ENCODE data around the gene TUBAL3. TPM values are rescaled to one million over a fixed set of nuclear protein-coding genes. Genes with fewer than 3 reads are reported as not detected.

The TUBAL3 gene
- total RNA-seq, 1 experiment from 2014 or later: not detected

DNA sequence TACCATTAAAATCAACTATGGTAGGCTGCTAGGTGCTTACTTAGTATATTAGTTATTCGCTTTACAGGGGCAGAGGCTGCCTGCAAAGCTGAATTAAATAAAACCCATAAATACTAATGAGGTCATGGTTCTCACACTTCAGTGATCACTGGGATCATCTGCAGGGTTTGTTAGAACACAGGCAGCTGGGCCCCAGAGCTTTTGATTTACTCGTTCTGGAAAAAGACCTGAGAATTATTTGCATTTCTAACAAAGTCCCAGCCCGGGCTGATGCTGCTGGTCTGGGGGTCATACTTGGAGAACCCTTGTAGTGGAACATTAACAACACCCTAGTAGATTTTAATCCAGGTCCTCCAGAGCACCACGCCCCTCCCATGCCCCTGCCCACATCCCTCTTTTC, 31.3 kb downstream of the TUBAL3 start:
- H3K9me3 ChIP-seq (ENCODE audit: control insufficient read depth, low read depth, low read length): no peaks in the 10 kb centered on the region
- no peak for TF ChIP-seq CTCF (conservative IDR thresholded peaks at IDR 0.05)
- H2BK20ac ChIP-seq (ENCODE audit: low read depth, low read length, poor library complexity, severe bottlenecking): no peak overlapping the region
- H3K23me2 ChIP-seq (ENCODE audit: insufficient read length, low read depth, low read length, poor library complexity, severe bottlenecking): no peaks in the 10 kb centered on the region
- no peak overlapping the region for H3K27ac ChIP-seq (ENCODE audit: insufficient read length, low read depth, low read length)
- no peak overlapping the region for H3K4me3 Mint-ChIP-seq
- H3K27me3 ChIP-seq (ENCODE audit: insufficient read depth, low read length): no peaks in the 10 kb centered on the region
- peak overlapping the region in 1 of 3 experiments; percentile 40; a peak in 1 of 7 replicates for H3K27ac Mint-ChIP-seq
- no peak overlapping the region for H3T11ph ChIP-seq (ENCODE audit: low read length)
- H3K9me3 Mint-ChIP-seq: peaks cover 46 to 68% of the 10 kb centered on the region in 2 experiments
- H4K8ac ChIP-seq (replicated peaks; ENCODE audit: insufficient read length, low read depth, low read length): no peak overlapping the region
- no peak overlapping the region for H3K4ac ChIP-seq (ENCODE audit: low read depth, low read length)
- H3K79me2 ChIP-seq (ENCODE audit: insufficient read depth, low read length): no peaks in the 10 kb centered on the region
- DNase-seq: no peak
- H3K79me1 ChIP-seq (ENCODE audit: insufficient read depth, low read depth, low read length, poor library complexity, severe bottlenecking): no peaks in the 10 kb centered on the region
- H4K20me1 ChIP-seq (ENCODE audit: control insufficient read depth, insufficient read depth, insufficient read length): no peaks in the 10 kb centered on the region
- no peak overlapping the region for H3K14ac ChIP-seq (ENCODE audit: insufficient read depth, low read length)
- peaks cover 9 to 20% (median 9%) of the 10 kb centered on the region in 3 experiments; a peak in 6 of 7 replicates for H3K36me3 Mint-ChIP-seq (ENCODE audit: insufficient read depth in 1 of 3, low read depth in 3 of 3)
- H2BK120ac ChIP-seq (ENCODE audit: low read depth, low read length, poor library complexity, severe bottlenecking): no peak overlapping the region
- no CpG with 5 or more reads among the region's 4 CpGs for WGBS (ENCODE audit: extremely low coverage, insufficient read length, low lambda C conversion rate)
- no peak overlapping the region for H3K9ac ChIP-seq (ENCODE audit: extremely low read depth, insufficient read length, low read length)
- H3K4me1 Mint-ChIP-seq: no peaks in the 10 kb centered on the region
- H4K91ac ChIP-seq (ENCODE audit: insufficient read length, low read depth, low read length): no peak overlapping the region
- no peak overlapping the region for H2BK15ac ChIP-seq (ENCODE audit: low read depth, low read length)
- H2AK5ac ChIP-seq (ENCODE audit: insufficient read length, low read length): no peak overlapping the region
- no peaks in the 10 kb centered on the region; the same call in none of the 2 replicates for H3K27me3 Mint-ChIP-seq (ENCODE audit: low read depth)
- no peak overlapping the region for H4K5ac ChIP-seq (ENCODE audit: insufficient read length, low read depth, low read length)
- H3K56ac ChIP-seq (ENCODE audit: insufficient read length, low read depth, low read length): no peak overlapping the region
- no peak overlapping the region for H2BK12ac ChIP-seq (ENCODE audit: insufficient read length, low read depth, low read length)
- no peak overlapping the region for H3K23ac ChIP-seq (ENCODE audit: insufficient read length, low read depth, low read length)
- no peaks in the 10 kb centered on the region for H3K4me1 ChIP-seq (ENCODE audit: insufficient read depth, low read length)
- no peak overlapping the region for H2AFZ ChIP-seq (ENCODE audit: low read length)
- H2BK5ac ChIP-seq (ENCODE audit: insufficient read length, low read length): no peak overlapping the region
- H3K18ac ChIP-seq (ENCODE audit: insufficient read length, low read depth, low read length): no peak overlapping the region
- H3K4me2 ChIP-seq (ENCODE audit: insufficient read depth, insufficient read length, low read length): no peak overlapping the region
